ENCODE data around the gene ALAD.

Gene ALAD

DNA sequence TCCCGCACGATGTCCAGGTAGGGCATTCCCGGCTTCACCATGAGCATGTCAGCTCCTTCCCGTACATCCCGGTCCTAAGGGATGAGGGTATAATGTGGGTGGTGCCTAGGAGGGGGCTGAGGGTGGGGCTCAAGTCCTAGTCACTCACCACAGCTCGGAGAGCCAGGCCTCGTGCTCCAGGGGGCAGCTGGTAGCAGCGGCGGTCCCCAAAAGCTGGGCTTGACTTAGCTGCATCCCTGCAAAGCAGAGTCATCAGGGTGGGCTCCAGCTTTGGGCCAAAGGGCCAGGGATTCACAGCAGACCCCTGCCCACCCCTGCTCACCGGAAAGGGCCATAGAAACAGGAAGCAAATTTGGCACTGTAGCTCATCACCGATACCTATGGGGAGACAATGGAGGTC, 11.6 kb downstream of the ALAD start:
- no peaks in the 10 kb centered on the region for H3K27me3 ChIP-seq (ENCODE audit: insufficient read depth, low read length, poor library complexity)
- H3K27ac ChIP-seq (ENCODE audit: low read length) = no peak overlapping the region
- H2AFZ ChIP-seq (ENCODE audit: low read depth, low read length) = no peak overlapping the region
- no peaks in the 10 kb centered on the region for H3K9me3 ChIP-seq (ENCODE audit: insufficient read depth, low read length, severe bottlenecking)
- no peaks in the 10 kb centered on the region for H3K4me1 ChIP-seq (ENCODE audit: insufficient read depth, low read length)
- H3K79me2 ChIP-seq (ENCODE audit: insufficient read depth, low read length) = no peaks in the 10 kb centered on the region
- ATAC-seq (ENCODE audit: insufficient read depth, low read depth) (no peak), DNase-seq (no peak)
- H3K36me3 ChIP-seq (ENCODE audit: insufficient read depth, low read length) = peaks cover 54% of the 10 kb centered on the region
- no peak overlapping the region for H3K4me3 ChIP-seq (ENCODE audit: low read depth in 1 of 2, low read length in 2 of 2)
- H4K20me1 ChIP-seq (ENCODE audit: insufficient read depth, low read length) = no peaks in the 10 kb centered on the region
- H3K9ac ChIP-seq (ENCODE audit: low read depth, low read length) = no peak overlapping the region
- TF ChIP-seq EZH2 (IDR thresholded peaks at IDR 0.05; ENCODE audit: borderline replicate concordance, low read depth, low read length, severe bottlenecking) = no peak
- TF ChIP-seq, protein P1, sequence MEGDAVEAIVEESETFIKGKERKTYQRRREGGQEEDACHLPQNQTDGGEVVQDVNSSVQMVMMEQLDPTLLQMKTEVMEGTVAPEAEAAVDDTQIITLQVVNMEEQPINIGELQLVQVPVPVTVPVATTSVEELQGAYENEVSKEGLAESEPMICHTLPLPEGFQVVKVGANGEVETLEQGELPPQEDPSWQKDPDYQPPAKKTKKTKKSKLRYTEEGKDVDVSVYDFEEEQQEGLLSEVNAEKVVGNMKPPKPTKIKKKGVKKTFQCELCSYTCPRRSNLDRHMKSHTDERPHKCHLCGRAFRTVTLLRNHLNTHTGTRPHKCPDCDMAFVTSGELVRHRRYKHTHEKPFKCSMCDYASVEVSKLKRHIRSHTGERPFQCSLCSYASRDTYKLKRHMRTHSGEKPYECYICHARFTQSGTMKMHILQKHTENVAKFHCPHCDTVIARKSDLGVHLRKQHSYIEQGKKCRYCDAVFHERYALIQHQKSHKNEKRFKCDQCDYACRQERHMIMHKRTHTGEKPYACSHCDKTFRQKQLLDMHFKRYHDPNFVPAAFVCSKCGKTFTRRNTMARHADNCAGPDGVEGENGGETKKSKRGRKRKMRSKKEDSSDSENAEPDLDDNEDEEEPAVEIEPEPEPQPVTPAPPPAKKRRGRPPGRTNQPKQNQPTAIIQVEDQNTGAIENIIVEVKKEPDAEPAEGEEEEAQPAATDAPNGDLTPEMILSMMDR (IDR thresholded peaks at IDR 0.05; ENCODE audit: borderline replicate concordance, extremely low read depth, low read length, poor library complexity, severe bottlenecking) = no peak
- H3K4me2 ChIP-seq (ENCODE audit: insufficient read depth, low read length) = no peak overlapping the region

DNA sequence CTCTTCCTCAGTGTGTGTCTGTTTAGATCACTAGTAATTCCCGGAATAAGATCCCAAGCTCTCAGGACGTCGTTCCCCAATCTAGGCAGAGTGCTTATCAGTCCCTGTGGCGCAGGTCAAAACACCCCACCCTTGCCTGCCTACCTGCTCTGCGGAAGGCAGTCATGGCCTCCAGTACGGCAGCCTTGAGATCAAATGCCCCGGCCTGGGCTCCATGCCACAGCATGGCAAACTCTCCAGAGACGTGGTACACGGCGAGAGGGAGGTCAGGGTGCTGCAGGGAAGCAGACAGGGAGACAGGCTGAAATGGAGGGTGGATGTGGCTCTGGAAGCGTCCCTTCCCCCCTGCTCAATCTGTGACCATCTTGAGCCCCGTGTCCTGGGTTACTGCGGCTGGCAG, 12.3 kb downstream of the ALAD start:
- no peak overlapping the region for H3K4me2 ChIP-seq (ENCODE audit: insufficient read depth, low read length)
- H3K27ac ChIP-seq (ENCODE audit: low read length) = no peak overlapping the region
- H3K36me3 ChIP-seq (ENCODE audit: insufficient read depth, low read length) = peaks cover 54% of the 10 kb centered on the region

DNA sequence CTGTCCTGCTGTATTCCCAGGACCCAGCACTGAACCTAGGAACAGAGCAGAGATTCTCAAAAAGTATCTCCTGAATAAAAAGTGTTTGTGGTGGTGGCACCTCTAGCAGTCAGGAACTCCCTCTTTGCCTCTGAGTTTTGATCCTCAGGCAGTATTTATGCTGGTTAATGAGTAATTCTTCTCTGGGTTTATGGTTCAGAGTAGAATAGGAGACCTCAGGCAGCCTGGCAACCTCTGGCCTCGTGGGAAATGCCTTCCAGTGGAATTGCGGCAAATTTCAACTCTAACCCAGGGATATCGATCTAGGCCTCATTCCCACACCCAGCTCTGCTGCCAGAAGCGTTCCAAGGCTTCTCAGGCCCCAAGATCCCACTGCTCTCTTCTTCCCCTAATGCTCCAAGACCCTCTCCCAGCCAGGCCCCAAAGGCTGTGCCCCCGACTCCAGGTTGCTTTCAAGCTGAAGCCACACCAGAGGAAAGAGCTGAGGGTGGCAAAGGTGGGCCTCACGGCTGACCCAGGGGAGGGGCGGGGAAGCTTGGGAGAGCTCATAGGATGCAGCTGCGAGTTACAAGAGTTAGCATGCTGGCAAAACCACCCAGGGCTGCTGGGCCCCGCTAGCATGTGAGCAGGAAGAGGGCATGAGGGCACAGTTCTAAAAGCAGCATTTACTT, 13.4 kb downstream of the ALAD start:
- Histone ChIP-seq H3K79me2 (ENCODE audit: insufficient read depth, low read length) (no peaks in the 10 kb centered on the region), H4K20me1 (ENCODE audit: insufficient read depth, low read length) (no peaks in the 10 kb centered on the region), H3K4me1 (ENCODE audit: insufficient read depth, low read length) (no peaks in the 10 kb centered on the region), H2AFZ (ENCODE audit: low read depth, low read length) (no peak overlapping the region), H3K4me2 (ENCODE audit: insufficient read depth, low read length) (no peak overlapping the region), H3K27ac (ENCODE audit: low read length) (no peak overlapping the region), H3K4me3 (ENCODE audit: low read depth in 1 of 2, low read length in 2 of 2) (no peak overlapping the region), H3K9me3 (ENCODE audit: insufficient read depth, low read length, severe bottlenecking) (no peaks in the 10 kb centered on the region), H3K27me3 (ENCODE audit: insufficient read depth, low read length, poor library complexity) (no peaks in the 10 kb centered on the region), H3K36me3 (ENCODE audit: insufficient read depth, low read length) (peaks cover 47% of the 10 kb centered on the region), H3K9ac (ENCODE audit: low read depth, low read length) (no peak overlapping the region)
- ATAC-seq (ENCODE audit: insufficient read depth, low read depth) = no peak
- no peak for DNase-seq
- TF ChIP-seq, protein P1 (IDR thresholded peaks at IDR 0.05; ENCODE audit: borderline replicate concordance, extremely low read depth, low read length, poor library complexity, severe bottlenecking) = no peak
- TF ChIP-seq EZH2 (IDR thresholded peaks at IDR 0.05; ENCODE audit: borderline replicate concordance, low read depth, low read length, severe bottlenecking) = no peak

More for the DNA sequence above, 12.3 kb downstream of the ALAD start:
- DNase-seq = no peak
- TF ChIP-seq, protein P1 (IDR thresholded peaks at IDR 0.05; ENCODE audit: borderline replicate concordance, extremely low read depth, low read length, poor library complexity, severe bottlenecking) = no peak
- no peak for TF ChIP-seq EZH2 (IDR thresholded peaks at IDR 0.05; ENCODE audit: borderline replicate concordance, low read depth, low read length, severe bottlenecking)
- no peaks in the 10 kb centered on the region for H3K27me3 ChIP-seq (ENCODE audit: insufficient read depth, low read length, poor library complexity)
- H2AFZ ChIP-seq (ENCODE audit: low read depth, low read length) = no peak overlapping the region
- H3K4me1 ChIP-seq (ENCODE audit: insufficient read depth, low read length) = no peaks in the 10 kb centered on the region
- no peak overlapping the region for H3K4me3 ChIP-seq (ENCODE audit: low read depth in 1 of 2, low read length in 2 of 2)
- no peak overlapping the region for H3K9ac ChIP-seq (ENCODE audit: low read depth, low read length)
- ATAC-seq (ENCODE audit: insufficient read depth, low read depth) = no peak
- H3K79me2 ChIP-seq (ENCODE audit: insufficient read depth, low read length) = no peaks in the 10 kb centered on the region
- no peaks in the 10 kb centered on the region for H4K20me1 ChIP-seq (ENCODE audit: insufficient read depth, low read length)
- H3K9me3 ChIP-seq (ENCODE audit: insufficient read depth, low read length, severe bottlenecking) = no peaks in the 10 kb centered on the region

All from DND-41 (cell line).